Immature natural killer cell (primary cell): Measurements from ENCODE around the gene STK32C. TPM values are rescaled to one million over a fixed set of nuclear protein-coding genes. Genes with fewer than 3 reads are reported as not detected.

Experiments
- DNase-seq, 3 donors: peaks; one replicate each; pipeline ENCODE4 v3.0.0; 2022; ENCODE audit warnings: mixed read lengths in 1 of 3
- H3K27ac Mint-ChIP-seq, 6 donors: one replicate each; pipeline ENCODE4 v1.8.0; 2020; ENCODE audit warnings: mixed read lengths in 6 of 6, mild to moderate bottlenecking in 5 of 6, inconsistent platforms in 4 of 6, moderate library complexity in 3 of 6
- H3K27me3 Mint-ChIP-seq, 3 donors: one replicate each; pipeline ENCODE4 v1.8.0; 2020 to 2021; ENCODE audit warnings: low read depth in 3 of 3, mild to moderate bottlenecking in 3 of 3, mixed read lengths in 3 of 3, moderate library complexity in 3 of 3, inconsistent platforms in 1 of 3
- H3K36me3 Mint-ChIP-seq, 3 donors: one replicate each; pipeline ENCODE4 v1.8.0; 2020; ENCODE audit warnings: mixed read lengths in 3 of 3, inconsistent platforms in 2 of 3, mild to moderate bottlenecking in 2 of 3
- H3K4me1 Mint-ChIP-seq, 2 donors: one replicate each; pipeline ENCODE4 v1.8.0; 2020; ENCODE audit warnings: inconsistent platforms in 2 of 2, mild to moderate bottlenecking in 2 of 2, mixed read lengths in 2 of 2, moderate library complexity in 1 of 2
- H3K4me3 Mint-ChIP-seq, 5 donors: one replicate each; pipeline ENCODE4 v1.8.0; 2020; ENCODE audit warnings: mild to moderate bottlenecking in 5 of 5, mixed read lengths in 5 of 5, inconsistent platforms in 3 of 5, moderate library complexity in 3 of 5
- H3K9me3 Mint-ChIP-seq, 6 donors: one replicate each; pipeline ENCODE4 v1.8.0; 2020; ENCODE audit warnings: mild to moderate bottlenecking in 6 of 6, mixed read lengths in 6 of 6, inconsistent platforms in 4 of 6, moderate library complexity in 3 of 6
- polyA plus RNA-seq, 3 donors: library from polyadenylated mRNA; unstranded; fragments of 300-500 nt; fragmentation: Illumina TruSeq; gene quantifications; one replicate each; pipeline ENCODE4 v1.2.3, GENCODE V29; 2021

Gene STK32C
- polyA plus RNA-seq, 3 donors from 2014 or later: 6.3 to 14.2 (median 13.7) TPM

DNA sequence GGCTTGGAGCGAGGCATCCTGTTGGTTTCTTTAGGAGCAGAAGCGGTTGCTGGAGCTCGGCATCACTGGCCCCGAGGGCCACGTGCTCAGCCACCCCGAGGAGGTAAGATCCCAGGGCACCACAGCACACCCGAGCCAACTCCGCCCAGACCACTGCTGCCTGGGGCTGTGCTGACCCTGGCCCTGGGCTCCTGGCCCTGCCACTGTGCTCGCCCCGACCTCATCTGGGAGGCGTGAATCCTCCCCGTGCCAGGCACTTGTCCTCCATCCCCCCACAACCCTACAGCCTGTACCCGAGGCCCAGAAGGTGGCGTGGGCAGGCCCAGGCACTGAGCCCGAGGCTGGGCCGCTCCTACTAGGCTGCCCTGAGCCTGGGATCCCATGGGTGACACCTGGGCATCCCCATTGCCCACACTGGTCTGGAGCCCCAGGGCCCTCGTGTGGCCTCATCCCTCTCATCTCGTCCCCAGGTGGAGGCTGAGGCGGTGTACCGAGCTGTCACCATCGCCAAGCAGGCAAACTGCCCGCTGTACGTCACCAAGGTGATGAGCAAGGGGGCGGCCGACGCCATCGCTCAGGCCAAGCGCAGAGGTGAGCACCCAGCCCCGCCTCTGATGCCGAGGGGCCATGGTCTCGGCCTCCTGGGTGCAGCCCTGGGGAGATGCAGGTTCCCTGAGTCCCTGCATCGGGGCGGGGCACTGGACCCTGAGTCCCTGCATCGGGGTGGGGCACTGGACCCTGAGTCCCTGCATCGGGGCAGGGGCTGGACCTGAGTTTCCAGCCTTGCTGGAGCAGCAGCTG, 109.2 kb downstream of the STK32C start:
- no peak overlapping the region for H3K27ac Mint-ChIP-seq
- DNase-seq: no peak
- no peaks in the 10 kb centered on the region for H3K36me3 Mint-ChIP-seq
- H3K27me3 Mint-ChIP-seq: peaks cover 3 to 4% (median 3%) of the 10 kb centered on the region in 3 donors
- no peaks in the 10 kb centered on the region for H3K4me1 Mint-ChIP-seq
- H3K4me3 Mint-ChIP-seq: no peak overlapping the region
- H3K9me3 Mint-ChIP-seq: no peaks in the 10 kb centered on the region

DNA sequence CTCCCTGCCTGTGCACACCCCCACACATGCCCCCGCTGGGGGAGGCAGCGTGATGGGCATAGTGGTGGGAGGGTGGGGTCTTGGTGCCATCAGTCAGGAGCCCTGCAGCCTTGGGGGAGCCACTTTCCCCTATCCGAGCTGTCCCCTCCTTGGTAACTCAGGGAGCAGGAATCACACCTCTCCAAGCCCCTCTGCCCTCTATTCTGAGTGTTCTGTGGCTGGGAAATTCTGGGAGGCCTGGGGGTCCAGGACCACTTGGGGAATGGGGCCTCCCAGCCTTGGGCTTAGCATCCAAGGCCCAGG, 109.7 kb downstream of the STK32C start:
- peaks cover 3 to 4% (median 3%) of the 10 kb centered on the region in 3 donors for H3K27me3 Mint-ChIP-seq
- DNase-seq: no peak
- H3K27ac Mint-ChIP-seq: no peak overlapping the region
- H3K4me3 Mint-ChIP-seq: no peak overlapping the region
- H3K9me3 Mint-ChIP-seq: no peaks in the 10 kb centered on the region
- H3K36me3 Mint-ChIP-seq: no peaks in the 10 kb centered on the region
- no peaks in the 10 kb centered on the region for H3K4me1 Mint-ChIP-seq

DNA sequence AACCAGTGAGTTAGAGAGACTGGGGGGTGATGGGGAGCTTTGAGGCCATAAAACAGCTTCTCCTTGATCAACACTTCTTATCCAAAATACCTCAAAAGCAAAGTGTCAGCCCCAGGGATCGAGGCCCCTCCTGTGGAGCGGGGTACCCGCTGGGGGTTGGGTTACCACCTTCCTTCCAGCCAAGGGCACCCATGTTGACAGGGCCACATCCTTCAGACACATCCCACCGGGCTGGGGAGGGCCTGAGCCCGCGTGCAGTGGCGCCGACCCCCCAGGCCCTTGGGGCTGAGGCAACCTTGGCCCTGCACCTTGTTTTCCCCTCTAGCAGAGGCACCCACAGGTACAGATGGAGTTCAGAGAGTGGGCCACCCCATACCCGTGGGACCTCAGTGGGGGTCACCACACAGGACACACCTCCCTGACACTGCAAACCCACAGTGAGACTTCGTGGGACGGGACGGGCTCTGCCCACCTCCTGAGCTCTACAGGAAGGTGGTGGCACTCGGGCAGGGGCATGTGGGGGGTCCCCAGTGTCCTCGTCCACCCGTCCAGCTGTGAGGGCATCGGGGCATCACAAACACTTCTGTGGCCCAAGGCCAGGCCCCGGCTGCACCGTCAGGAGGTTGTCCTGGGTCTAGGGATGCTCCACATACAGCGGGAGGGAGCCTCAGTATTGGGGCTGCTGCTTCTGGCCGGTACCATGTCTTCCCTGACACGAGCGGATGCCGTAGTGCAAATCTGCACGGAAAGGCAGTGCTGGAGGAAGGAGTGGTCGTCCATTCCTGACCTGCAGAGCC, 110.3 kb downstream of the STK32C start:
- Mint-ChIP-seq H3K9me3 (no peaks in the 10 kb centered on the region), H3K27me3 (peaks cover 3 to 7% (median 3%) of the 10 kb centered on the region in 3 donors), H3K4me1 (no peaks in the 10 kb centered on the region), H3K27ac (no peak overlapping the region), H3K36me3 (no peaks in the 10 kb centered on the region), H3K4me3 (no peak overlapping the region)
- DNase-seq: no peak

DNA sequence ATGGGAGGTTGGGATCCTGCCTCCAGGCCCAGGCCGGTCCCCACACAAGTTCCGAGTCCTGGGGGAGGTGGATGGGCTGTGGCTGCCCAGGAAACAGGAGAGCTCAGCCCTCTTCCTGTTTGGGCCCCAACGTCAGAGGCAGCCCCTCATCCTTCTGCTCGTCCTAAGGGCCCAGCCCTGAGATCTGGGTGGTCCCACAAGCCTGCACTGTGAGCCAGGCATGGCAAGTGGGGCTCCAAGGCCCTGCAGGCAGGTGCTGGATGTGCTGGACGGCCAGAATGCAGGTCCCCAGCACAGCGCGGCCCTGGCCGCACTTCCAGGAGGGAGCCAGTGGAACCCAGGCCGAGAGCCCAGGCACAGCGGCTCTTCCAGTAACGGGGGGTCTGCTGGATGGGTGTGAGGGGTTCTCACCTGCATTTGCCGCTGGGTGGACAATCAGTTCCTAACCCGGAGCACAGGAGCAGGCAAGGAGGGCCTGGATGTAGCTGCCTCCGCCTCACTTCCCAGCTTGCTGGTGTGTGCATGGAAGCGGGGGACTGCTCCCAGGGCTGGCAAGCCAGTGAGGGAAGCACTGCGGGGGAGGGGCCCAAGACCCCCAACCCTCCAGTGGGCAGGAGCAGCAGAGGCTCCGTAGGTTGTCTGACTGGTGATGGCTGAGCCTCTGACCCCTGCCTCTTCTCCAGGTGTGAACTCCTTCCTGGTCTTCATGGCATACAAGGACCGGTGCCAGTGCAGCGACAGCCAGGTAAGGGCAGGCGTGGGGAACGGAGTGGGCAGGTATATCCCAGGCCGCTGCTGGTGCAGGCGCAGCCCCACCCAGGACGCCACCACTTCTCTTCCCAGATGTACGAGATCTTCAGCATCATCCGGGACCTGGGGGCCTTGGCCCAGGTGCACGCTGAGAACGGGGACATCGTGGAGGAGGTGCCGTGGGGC, 111.3 kb downstream of the STK32C start:
- Mint-ChIP-seq H3K4me1 (no peaks in the 10 kb centered on the region), H3K27ac (no peak overlapping the region), H3K36me3 (no peaks in the 10 kb centered on the region), H3K9me3 (no peaks in the 10 kb centered on the region), H3K27me3 (peaks cover 3 to 7% (median 3%) of the 10 kb centered on the region in 3 donors), H3K4me3 (no peak overlapping the region)
- DNase-seq: no peak

DNA sequence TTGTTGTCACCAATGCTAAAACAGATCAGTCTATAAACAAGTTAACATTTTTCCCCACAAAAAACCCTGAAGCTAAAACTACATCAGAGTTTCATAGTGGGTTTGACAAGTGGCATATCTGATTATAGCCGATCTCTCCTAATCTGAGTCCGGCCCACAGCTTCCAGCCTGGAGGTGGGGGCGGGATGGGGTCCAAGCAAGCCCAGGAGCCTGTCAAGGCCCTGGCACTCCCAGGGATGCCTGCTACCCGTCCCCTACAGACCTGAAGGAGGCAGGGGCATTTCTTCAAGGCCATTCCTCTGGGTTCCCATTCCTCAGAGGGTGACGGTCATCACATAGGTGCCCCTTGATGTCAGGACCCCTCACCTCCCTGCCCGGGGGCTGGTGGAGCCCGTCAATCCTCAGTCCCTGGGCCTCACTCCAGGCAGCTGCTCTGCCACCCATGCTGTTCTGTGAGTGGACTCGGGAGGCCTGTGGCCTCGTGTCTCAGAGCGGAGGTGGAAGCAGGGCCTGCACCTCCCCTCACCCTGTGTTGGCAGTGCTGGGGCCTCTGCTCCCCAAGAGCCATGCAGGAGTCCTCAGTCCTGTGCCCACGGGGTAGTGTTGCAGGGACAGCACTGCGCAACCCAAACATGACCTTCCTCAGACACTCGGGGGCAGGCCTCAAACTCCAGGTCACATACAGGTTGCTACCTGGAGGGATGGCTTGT, 112.2 kb downstream of the STK32C start:
- DNase-seq: no peak
- no peak overlapping the region for H3K27ac Mint-ChIP-seq
- no peaks in the 10 kb centered on the region for H3K36me3 Mint-ChIP-seq
- H3K27me3 Mint-ChIP-seq: peaks cover 3 to 7% (median 3%) of the 10 kb centered on the region in 3 donors
- peaks cover 0 to 2% (median 0%) of the 10 kb centered on the region in 6 donors for H3K9me3 Mint-ChIP-seq
- H3K4me3 Mint-ChIP-seq: no peak overlapping the region
- no peaks in the 10 kb centered on the region for H3K4me1 Mint-ChIP-seq

DNA sequence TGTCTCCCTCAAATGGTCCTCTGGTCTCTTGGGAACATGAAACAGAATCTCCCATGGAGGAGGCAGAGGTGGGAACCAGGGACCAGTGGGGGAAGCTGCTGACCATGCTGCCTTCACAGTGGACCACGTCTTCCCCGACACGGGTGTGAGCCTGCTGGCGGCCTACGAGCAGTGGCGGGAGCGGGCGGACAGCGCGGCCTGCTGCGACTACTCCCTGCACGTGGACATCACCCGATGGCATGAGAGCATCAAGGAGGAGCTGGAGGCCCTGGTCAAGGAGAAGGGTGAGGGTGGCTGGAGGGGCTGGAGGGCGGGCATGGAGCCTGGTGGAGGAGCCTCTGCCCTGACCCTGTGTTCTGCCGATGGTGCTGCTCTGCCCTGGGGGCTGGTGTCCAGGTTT, 113.0 kb downstream of the STK32C start:
- no peaks in the 10 kb centered on the region for H3K36me3 Mint-ChIP-seq
- DNase-seq: no peak
- no peak overlapping the region for H3K27ac Mint-ChIP-seq
- no peaks in the 10 kb centered on the region for H3K4me1 Mint-ChIP-seq
- H3K4me3 Mint-ChIP-seq: no peak overlapping the region
- peaks cover 5 to 10% (median 8%) of the 10 kb centered on the region in 3 donors for H3K27me3 Mint-ChIP-seq
- H3K9me3 Mint-ChIP-seq: peaks cover 0 to 2% (median 0%) of the 10 kb centered on the region in 6 donors

DNA sequence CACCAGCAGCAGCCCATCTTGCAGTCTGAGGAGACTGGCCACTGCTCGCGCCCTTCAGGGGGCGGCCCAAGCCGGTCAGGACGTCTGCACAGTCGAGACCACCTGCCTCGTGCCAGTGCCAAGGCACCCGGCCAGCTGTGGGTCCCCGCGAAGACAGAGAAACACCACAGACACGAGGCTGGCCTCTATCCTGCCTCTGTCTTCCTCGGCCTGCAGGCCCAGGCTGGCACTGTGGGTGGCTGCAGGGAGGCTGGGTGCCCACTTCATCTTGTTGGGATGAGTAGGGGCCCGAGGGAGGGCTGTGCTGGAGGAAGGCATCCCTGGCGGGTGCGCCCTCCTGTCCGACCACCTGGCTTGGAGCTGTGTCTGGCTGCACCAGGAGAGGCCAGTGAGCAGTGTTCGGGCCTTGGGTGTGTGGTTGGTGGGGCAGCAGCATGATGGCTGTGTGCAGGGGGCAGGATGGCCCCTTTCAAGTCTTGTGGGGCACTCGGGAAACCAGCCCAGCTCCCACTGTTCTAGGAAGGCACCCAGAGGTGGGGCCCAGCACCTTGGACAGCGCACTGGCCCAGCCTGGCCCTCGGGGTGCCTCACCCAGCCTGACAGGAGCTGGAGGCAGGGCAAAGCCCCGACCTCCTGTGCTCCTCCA, 113.7 kb downstream of the STK32C start:
- DNase-seq: peak in 1 of 3 donors; percentile 25
- H3K9me3 Mint-ChIP-seq: peaks cover 0 to 2% (median 0%) of the 10 kb centered on the region in 6 donors
- H3K27ac Mint-ChIP-seq: no peak overlapping the region
- H3K4me1 Mint-ChIP-seq: no peaks in the 10 kb centered on the region
- peaks cover 7 to 16% (median 13%) of the 10 kb centered on the region in 3 donors for H3K27me3 Mint-ChIP-seq
- no peaks in the 10 kb centered on the region for H3K36me3 Mint-ChIP-seq
- no peak overlapping the region for H3K4me3 Mint-ChIP-seq

DNA sequence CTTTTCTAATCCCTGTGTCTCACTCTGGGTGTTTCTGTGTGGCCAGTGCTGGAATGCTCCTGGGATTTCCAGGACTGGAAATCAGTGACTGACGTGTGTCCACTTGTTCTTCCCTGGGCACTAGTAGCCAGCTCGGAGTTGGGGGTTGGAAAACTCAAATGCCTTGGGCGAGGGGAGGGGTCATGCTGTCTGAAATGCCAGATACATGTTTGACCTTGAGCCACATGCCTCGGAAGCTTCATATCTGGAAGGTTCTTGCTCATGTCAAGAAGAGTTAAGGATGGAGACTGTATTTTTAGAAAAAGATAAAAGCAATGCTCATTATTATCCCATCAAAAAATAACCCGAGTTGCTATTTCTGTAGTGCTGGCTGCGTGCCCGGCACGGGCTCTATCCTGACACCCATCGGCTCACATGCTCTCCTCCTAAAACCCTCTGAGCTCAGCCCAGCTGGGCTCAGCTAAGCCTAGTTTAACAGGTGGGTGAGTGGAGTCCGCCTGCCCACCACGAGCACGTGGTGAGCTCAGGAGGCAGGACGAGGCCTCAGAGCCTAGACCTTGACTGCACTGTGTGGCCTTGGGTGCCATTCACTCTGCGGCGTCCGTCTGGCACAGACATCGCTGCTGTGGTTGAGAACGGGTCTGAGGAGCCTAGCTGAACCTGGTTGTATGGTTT, 114.6 kb downstream of the STK32C start:
- H3K36me3 Mint-ChIP-seq: no peaks in the 10 kb centered on the region
- H3K4me3 Mint-ChIP-seq: no peak overlapping the region
- peaks cover 3 to 6% of the 10 kb centered on the region in 2 donors for H3K4me1 Mint-ChIP-seq
- no peak for DNase-seq
- H3K9me3 Mint-ChIP-seq: peaks cover 0 to 2% (median 0%) of the 10 kb centered on the region in 6 donors
- no peak overlapping the region for H3K27ac Mint-ChIP-seq
- H3K27me3 Mint-ChIP-seq: peaks cover 13 to 25% (median 21%) of the 10 kb centered on the region in 3 donors

DNA sequence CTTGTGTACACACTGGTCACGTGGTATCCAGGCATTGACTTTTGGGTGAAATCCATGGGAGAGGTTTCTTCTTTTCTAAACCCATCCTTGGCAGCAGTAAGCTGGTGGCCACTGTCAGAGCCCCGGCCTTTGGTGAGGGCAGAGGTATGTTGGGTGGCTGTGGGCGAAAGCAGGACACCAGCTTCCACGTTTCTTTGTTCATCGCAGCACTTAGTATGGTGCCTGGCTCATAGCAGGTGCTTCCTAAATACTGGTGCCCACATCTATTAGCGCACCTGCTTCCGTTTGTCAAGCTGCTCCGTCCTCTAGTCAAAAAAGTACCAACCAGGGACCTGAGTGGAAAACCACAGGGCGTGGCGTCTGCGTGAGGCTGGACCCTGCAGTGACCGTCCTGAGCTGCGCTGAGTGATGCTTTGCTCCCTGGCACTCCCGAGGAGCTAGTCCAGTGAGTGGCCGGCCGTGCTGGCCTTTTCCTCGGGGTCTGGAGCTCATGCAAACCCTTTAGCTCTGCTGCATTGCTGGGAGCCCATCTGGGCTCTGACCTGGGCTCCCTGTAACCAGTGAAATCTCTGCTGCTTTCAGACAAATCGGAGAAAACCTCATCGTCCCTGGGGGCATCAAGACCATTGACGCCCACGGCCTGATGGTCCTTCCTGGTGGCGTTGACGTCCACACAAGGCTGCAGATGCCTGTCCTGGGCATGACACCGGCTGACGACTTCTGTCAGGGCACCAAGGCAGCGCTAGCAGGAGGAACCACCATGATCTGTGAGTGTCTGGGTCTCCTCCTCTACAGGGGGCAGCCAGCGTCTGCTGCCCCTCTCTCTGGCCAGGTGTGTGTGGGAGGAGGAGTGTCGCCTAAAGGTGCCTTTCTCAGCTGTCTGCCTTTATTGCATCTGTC, 115.4 kb downstream of the STK32C start:
- H3K27me3 Mint-ChIP-seq: peaks cover 12 to 27% (median 24%) of the 10 kb centered on the region in 3 donors
- H3K9me3 Mint-ChIP-seq: peaks cover 0 to 2% (median 0%) of the 10 kb centered on the region in 6 donors
- H3K27ac Mint-ChIP-seq: no peak overlapping the region
- no peak overlapping the region for H3K4me3 Mint-ChIP-seq
- no peak for DNase-seq
- H3K4me1 Mint-ChIP-seq: peaks cover 6% of the 10 kb centered on the region in 2 donors
- no peaks in the 10 kb centered on the region for H3K36me3 Mint-ChIP-seq

DNA sequence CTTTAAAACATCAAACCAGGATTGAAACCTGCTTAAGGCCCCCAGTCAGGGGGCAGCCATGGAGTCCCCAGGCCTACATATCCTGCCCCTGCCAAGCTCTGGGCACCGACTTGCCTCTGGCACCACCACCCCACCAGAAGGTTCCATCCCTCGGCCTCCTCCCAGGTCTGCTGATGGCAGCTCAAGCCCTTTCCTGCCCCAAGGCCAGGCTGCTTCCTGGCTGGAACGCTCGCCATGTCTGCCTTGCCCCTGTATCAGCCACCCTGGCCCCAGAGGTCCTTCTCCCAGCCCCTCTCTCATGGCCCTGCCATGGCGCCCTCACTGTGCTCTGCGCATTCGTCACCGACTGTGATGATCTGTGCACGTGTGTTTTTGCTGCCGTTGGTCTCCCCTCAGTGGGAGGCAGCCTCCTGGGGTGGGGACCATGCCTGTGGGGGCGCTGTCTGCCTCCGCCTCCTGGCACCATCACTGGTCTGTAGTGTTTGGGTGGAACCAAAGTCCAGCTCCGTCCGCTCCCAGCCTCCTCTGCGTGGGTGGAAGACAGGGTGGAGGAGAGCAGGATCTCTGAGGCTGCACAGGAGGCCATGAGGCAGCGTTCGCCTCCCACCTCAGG, 117.8 kb downstream of the STK32C start:
- Mint-ChIP-seq H3K36me3 (no peaks in the 10 kb centered on the region), H3K27me3 (peaks cover 13 to 27% (median 24%) of the 10 kb centered on the region in 3 donors), H3K4me3 (peak overlapping the region in 1 of 5 donors; percentile 2), H3K4me1 (peaks cover 6 to 7% of the 10 kb centered on the region in 2 donors), H3K27ac (no peak overlapping the region), H3K9me3 (peaks cover 0 to 2% (median 0%) of the 10 kb centered on the region in 6 donors)
- no peak for DNase-seq

DNA sequence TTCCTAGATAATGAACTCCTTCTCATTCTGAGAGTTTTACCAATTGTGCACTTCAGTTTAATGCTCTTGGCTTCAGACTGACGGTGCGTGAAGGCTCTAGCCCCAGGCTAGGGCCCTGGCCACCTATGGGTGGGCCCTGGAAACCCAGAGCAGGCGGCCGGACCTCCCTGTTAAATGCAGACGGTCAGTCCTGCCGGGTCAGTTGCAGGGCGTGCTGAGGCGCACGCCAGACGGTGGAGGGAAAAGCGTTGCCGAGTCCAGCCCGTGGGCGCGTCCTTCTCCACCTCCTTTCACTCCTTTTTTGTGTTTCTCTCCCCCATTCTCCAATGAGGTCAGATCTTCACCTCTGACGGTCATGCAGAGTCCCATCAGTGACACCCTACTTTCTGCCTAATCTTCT, 118.7 kb downstream of the STK32C start:
- H3K36me3 Mint-ChIP-seq: no peaks in the 10 kb centered on the region
- peak overlapping the region in 4 of 5 donors; percentile 14 to 69 (median 60) for H3K4me3 Mint-ChIP-seq
- H3K27ac Mint-ChIP-seq: no peak overlapping the region
- H3K27me3 Mint-ChIP-seq: peaks cover 12 to 30% (median 28%) of the 10 kb centered on the region in 3 donors
- H3K4me1 Mint-ChIP-seq: peaks cover 6 to 10% of the 10 kb centered on the region in 2 donors
- H3K9me3 Mint-ChIP-seq: peaks cover 0 to 2% (median 0%) of the 10 kb centered on the region in 6 donors
- DNase-seq: no peak
